ENCODE data around the gene DHX30.
A peak's percentile ranks its signal among the peaks of the same experiment; 100 is the strongest.
"Not testable (repeated sequence)": the region's sequence is repeated elsewhere in the genome, so short reads cannot be mapped to it uniquely, and the experiment has no call there.

The DHX30 gene, protein sequence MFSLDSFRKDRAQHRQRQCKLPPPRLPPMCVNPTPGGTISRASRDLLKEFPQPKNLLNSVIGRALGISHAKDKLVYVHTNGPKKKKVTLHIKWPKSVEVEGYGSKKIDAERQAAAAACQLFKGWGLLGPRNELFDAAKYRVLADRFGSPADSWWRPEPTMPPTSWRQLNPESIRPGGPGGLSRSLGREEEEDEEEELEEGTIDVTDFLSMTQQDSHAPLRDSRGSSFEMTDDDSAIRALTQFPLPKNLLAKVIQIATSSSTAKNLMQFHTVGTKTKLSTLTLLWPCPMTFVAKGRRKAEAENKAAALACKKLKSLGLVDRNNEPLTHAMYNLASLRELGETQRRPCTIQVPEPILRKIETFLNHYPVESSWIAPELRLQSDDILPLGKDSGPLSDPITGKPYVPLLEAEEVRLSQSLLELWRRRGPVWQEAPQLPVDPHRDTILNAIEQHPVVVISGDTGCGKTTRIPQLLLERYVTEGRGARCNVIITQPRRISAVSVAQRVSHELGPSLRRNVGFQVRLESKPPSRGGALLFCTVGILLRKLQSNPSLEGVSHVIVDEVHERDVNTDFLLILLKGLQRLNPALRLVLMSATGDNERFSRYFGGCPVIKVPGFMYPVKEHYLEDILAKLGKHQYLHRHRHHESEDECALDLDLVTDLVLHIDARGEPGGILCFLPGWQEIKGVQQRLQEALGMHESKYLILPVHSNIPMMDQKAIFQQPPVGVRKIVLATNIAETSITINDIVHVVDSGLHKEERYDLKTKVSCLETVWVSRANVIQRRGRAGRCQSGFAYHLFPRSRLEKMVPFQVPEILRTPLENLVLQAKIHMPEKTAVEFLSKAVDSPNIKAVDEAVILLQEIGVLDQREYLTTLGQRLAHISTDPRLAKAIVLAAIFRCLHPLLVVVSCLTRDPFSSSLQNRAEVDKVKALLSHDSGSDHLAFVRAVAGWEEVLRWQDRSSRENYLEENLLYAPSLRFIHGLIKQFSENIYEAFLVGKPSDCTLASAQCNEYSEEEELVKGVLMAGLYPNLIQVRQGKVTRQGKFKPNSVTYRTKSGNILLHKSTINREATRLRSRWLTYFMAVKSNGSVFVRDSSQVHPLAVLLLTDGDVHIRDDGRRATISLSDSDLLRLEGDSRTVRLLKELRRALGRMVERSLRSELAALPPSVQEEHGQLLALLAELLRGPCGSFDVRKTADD

GRCh38 chr3:47802734-47803479 lies at the start of gene DHX30:
TSS of gene DHX30 (plus strand) at chr3:47803138. CDS start at chr3:47810684, 7,546 bp downstream.
- DNase-seq = peak; percentile 91

- DNase-seq = no peak
Observed at GRCh38 chr3:47758261-47759025, 44.5 kb upstream of the DHX30 start.

GRCh38 chr3:47760207-47760606 lies 42.7 kb upstream of the DHX30 start:
- not testable (repeated sequence) for DNase-seq

DNA sequence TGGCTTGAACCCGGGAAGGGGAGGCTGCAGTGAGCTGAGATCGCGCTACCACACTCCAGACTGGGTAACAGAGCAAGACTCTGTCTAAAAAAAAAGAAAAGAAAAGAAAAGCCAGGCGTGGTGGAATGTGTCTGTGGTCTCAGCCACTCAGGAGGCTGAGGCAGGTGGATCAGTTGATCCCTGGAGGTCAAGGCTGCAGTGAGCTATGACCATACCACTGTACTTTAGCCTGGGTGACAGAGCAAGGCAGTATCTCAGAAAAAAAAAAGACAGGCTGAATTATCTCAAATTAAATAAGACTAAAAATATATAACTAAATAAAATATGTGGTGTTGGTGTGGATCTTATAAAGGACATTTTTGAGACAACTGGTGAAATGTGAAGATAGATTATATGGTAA lies 41.9 kb upstream of the DHX30 start:
- no peak for DNase-seq

GRCh38 chr3:47762233-47762632 lies 40.7 kb upstream of the DHX30 start:
- no peak for DNase-seq

DNA sequence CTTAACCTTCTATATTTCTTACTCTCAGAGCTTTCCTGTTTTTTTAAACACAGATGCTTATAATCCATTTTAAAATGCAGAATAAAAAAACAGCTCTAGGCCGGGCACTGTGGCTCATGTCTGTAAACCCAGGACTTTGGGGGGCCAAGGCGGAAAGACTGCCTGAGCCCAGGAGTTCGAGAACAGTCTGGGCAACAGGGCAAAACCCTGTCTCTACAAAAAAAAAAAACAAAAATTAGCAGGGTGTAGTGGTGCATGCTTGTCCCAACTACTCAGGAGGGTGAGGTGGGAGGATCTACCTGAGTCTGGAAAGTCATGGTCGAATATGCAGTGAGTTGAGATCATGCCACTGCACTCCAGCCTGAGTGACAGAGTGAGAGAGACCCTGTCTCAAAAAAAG lies 36.8 kb upstream of the DHX30 start:
- no peak for DNase-seq

GRCh38 chr3:47772047-47772446 lies 30.9 kb upstream of the DHX30 start:
- no peak for DNase-seq

DNA sequence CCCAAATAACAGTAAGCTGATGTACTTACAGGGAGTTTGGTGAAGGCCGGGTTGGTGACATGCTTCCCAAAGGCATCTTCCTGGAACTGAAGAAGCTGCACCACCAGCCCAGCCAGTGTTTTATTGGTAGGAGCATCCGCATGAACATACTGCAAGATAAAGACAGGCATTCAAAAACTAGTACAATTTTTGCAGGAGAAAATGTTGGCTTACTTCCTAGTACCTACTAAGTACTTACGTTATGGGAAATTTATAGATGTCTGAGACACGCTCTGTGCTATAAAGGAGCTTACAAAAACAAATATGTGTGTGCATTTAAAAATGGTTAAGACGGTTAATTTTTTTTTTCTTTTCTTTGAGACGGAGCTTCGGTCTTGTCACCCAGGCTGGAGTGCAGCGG lies 30.1 kb upstream of the DHX30 start:
- no peak for DNase-seq

DNA sequence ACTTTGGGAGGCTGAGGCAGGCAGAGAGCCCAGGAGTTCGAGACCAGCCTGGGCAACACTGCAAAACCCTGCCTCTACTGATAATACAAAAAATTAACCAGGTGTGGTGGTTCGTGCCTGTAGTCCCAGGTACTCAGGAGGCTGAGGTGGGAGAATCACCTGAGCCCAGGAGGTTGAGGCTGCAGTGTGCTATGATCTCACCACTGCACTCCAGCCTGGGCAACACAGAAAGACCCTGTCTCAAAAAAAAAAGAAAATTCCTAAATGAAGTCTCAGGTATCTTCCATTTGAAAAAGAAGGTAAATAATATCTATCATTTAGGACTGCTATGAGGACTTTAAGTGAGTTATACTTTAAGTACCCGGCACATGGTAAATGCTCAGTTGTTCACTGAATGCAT lies 24.2 kb upstream of the DHX30 start:
- no peak for DNase-seq

GRCh38 chr3:47780741-47781684 lies 21.9 kb upstream of the DHX30 start:
- DNase-seq = no peak

GRCh38 chr3:47781685-47782445 lies 21.1 kb upstream of the DHX30 start, which contains the start of gene SMARCC1:
TSS of gene SMARCC1 (minus strand) at chr3:47781893. CDS start at chr3:47781797, 96 bp downstream.
- DNase-seq = peak; percentile 98

GRCh38 chr3:47782446-47783308 lies 20.3 kb upstream of the DHX30 start:
- no peak for DNase-seq

DNA sequence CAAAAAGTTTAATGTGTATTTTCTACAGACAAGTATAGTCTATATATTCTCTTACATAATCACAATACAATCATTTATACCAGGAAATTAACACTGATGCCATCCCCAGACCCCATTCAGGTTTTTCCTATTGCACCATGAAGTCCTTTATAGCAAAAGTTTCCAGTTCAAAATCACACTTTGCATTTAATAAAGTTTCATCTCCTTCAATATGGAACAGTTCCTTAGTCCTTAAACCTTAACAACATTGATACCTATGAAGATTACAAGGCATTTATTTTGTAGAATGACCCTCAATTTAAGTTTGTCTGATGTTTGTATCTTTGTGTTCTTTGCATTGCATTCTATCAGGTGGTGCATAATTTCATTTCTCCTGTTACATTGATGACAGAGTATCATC lies 19.3 kb upstream of the DHX30 start:
- no peak for DNase-seq

DNA sequence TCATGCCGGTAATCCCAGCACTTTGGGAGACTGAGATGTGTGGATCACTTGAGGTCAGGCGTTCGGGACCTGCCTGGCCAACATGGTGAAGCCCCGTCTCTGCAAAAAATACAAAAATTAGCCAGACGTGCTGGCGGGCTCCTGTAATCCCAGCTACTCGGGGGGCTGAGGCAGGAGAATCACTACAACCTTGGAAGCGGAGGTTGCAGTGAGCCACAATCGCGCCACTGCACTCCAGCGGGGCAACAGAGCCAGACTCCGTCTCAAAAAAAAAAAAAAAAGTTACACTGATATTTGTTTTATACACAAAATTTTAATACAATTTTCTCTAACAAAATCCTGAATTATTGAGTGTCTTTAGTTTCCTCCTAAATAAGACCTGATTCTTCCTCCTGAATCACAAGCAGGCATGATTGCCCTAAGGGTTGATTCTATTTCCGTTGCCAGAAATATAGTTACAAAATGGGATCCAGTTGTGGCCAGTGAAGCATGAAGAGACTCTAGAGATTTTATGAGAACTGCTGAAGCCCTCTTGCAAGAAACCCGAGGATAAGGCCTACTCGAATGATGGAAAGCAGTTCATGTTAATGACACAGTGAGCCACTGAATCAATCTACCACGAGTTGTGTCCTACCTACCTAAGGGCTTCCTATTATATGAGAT lies 11.6 kb upstream of the DHX30 start:
- DNase-seq = no peak

DNA sequence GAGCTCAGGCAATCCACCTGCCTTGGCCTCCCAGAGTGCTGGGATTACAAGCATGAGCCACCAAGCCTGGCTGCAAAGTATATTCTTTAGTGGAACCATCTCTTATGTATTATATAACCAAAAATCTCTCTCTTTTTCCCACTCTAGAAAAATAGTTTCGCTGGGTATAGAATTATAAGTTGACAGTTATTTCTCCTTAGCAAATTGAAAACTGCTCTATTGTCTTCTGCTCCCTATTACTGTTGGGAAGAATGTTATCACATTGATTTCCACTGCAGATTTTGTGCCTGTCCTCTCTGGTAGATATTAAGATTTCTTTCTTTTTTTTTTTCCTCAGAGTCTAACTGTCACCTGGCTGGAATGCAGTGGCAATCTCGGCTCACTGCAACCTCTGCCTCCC lies 10.2 kb upstream of the DHX30 start:
- DNase-seq = no peak

GRCh38 chr3:47794544-47794943 lies 8.4 kb upstream of the DHX30 start:
- DNase-seq = no peak

- DNase-seq = no peak
Observed at GRCh38 chr3:47799733-47800132, 3.2 kb upstream of the DHX30 start.

DNA sequence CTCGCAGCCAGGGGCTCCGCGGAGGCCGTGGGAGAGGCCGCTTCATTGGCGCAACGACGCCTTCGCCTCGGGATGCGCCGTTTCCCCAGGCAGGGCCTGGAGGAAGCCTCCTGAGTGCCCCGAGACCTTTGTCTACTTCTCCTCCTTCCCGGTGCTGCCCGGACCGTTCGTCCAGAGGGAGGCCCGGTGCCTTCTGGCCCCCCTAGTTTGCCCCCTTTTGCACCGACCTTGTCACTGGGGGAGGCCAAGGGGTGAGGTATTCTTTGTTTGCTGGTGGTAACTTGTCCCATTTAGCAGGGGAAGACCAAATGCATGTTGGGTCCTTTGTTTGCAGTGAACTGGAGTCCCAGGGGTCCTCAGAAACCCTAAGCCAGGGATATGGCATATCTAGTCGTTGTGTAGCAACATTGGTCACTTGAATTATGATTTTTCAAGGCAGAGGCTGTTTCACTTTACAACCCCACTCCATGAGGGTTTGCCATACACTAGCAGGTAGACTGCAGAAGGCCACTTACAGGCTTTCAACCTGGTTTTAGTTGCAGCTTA lies 615 bp downstream of the DHX30 start:
- no peak for DNase-seq
